H9 (cell line): Measurements from ENCODE around the gene MORN5. TPM values are rescaled to one million over a fixed set of nuclear protein-coding genes. Genes with fewer than 3 reads are reported as not detected.

Experiments
- DNase-seq: peaks from one replicate; pipeline ENCODE4 v3.0.0-alpha.2; 2017
- H2AFZ ChIP-seq: one replicate; pipeline ENCODE4 v1.6.1; 2013; ENCODE audit warnings: mild to moderate bottlenecking, low read length, control low read depth, moderate library complexity
- H2AK5ac ChIP-seq: 2 replicates; pipeline ENCODE4 v1.6.1; 2013; ENCODE audit warnings: low read length, control low read depth, mixed read lengths; ENCODE audit not compliant: insufficient read length
- H2BK120ac ChIP-seq: one replicate; pipeline ENCODE4 v1.6.1; 2013; ENCODE audit warnings: low read depth, mild to moderate bottlenecking, low read length, control low read depth, inconsistent platforms; ENCODE audit not compliant: poor library complexity, severe bottlenecking
- H2BK12ac ChIP-seq: 2 replicates; pipeline ENCODE4 v1.6.1; 2013; ENCODE audit warnings: low read length, control low read depth, mixed read lengths, low read depth; ENCODE audit not compliant: insufficient read length
- H2BK15ac ChIP-seq: 2 replicates; pipeline ENCODE4 v1.6.1; 2013; ENCODE audit warnings: low read depth, low read length, control low read depth
- H2BK20ac ChIP-seq: one replicate; pipeline ENCODE4 v1.6.1; 2013; ENCODE audit warnings: low read depth, mild to moderate bottlenecking, low read length, control low read depth, inconsistent platforms; ENCODE audit not compliant: poor library complexity, severe bottlenecking
- H2BK5ac ChIP-seq: 2 replicates; pipeline ENCODE4 v1.6.1; 2013; ENCODE audit warnings: low read length, control low read depth, mixed read lengths; ENCODE audit not compliant: insufficient read length
- H3K14ac ChIP-seq: 2 replicates; pipeline ENCODE4 v1.6.1; 2013; ENCODE audit warnings: low read length, control low read depth; ENCODE audit not compliant: insufficient read depth
- H3K18ac ChIP-seq: 2 replicates; pipeline ENCODE4 v1.6.1; 2013; ENCODE audit warnings: low read depth, mild to moderate bottlenecking, mixed read lengths, low read length, control low read depth; ENCODE audit not compliant: insufficient read length
- H3K23ac ChIP-seq: 2 replicates; pipeline ENCODE4 v1.6.1; 2013; ENCODE audit warnings: low read length, control low read depth, mixed read lengths, low read depth; ENCODE audit not compliant: insufficient read length
- H3K23me2 ChIP-seq: 2 replicates; pipeline ENCODE4 v1.6.1; 2013; ENCODE audit warnings: low read depth, mild to moderate bottlenecking, mixed read lengths, low read length, control low read depth; ENCODE audit not compliant: insufficient read length, poor library complexity, severe bottlenecking
- H3K27ac ChIP-seq: 2 replicates; pipeline ENCODE4 v1.5.1; 2013; ENCODE audit warnings: low read length, control low read depth, mixed read lengths, low read depth; ENCODE audit not compliant: insufficient read length
- H3K27me3 ChIP-seq: 2 replicates; pipeline ENCODE4 v1.6.1; 2013; ENCODE audit warnings: low read length, control low read depth, inconsistent platforms; ENCODE audit not compliant: insufficient read depth
- H3K4ac ChIP-seq: 2 replicates; pipeline ENCODE4 v1.6.1; 2013; ENCODE audit warnings: low read depth, mild to moderate bottlenecking, control low read depth, inconsistent platforms, low read length, moderate library complexity
- H3K4me1 ChIP-seq: 2 replicates; pipeline ENCODE4 v1.6.1; 2013; ENCODE audit warnings: low read length, control low read depth, inconsistent platforms; ENCODE audit not compliant: insufficient read depth
- H3K4me2 ChIP-seq: 2 replicates; pipeline ENCODE4 v1.6.1; 2013; ENCODE audit warnings: low read length, control low read depth, mixed read lengths; ENCODE audit not compliant: insufficient read length, insufficient read depth
- H3K56ac ChIP-seq: 2 replicates; pipeline ENCODE4 v1.6.1; 2013; ENCODE audit warnings: low read depth, mild to moderate bottlenecking, mixed read lengths, low read length, control low read depth; ENCODE audit not compliant: insufficient read length
- H3K79me1 ChIP-seq: 2 replicates; pipeline ENCODE4 v1.6.1; 2013; ENCODE audit warnings: low read depth, mild to moderate bottlenecking, moderate library complexity, low read length, control low read depth, inconsistent platforms; ENCODE audit not compliant: insufficient read depth, poor library complexity, severe bottlenecking
- H3K79me2 ChIP-seq: 2 replicates; pipeline ENCODE4 v1.6.1; 2013; ENCODE audit warnings: low read length, control low read depth, inconsistent platforms; ENCODE audit not compliant: insufficient read depth
- H3K9ac ChIP-seq: 2 replicates; pipeline ENCODE4 v1.6.1; 2013; ENCODE audit warnings: low read length, control low read depth, mixed read lengths; ENCODE audit not compliant: insufficient read length; ENCODE audit errors: extremely low read depth
- H3K9me3 ChIP-seq: one replicate; pipeline ENCODE4 v1.6.1; 2013; ENCODE audit warnings: low read depth, low read length, inconsistent platforms; ENCODE audit not compliant: control insufficient read depth
- H3T11ph ChIP-seq: one replicate; pipeline ENCODE4 v1.6.1; 2013; ENCODE audit warnings: mild to moderate bottlenecking, low read length, control low read depth, inconsistent platforms
- H4K20me1 ChIP-seq: one replicate; pipeline ENCODE4 v1.6.1; 2013; ENCODE audit not compliant: control insufficient read depth, insufficient read length, insufficient read depth
- H4K5ac ChIP-seq: 2 replicates; pipeline ENCODE4 v1.6.1; 2013; ENCODE audit warnings: low read depth, mild to moderate bottlenecking, mixed read lengths, low read length, control low read depth; ENCODE audit not compliant: insufficient read length
- H4K8ac ChIP-seq: replicated peaks from 2 replicates; pipeline ENCODE4 v1.6.1; 2013; ENCODE audit warnings: low read length, control low read depth, mixed read lengths, low read depth; ENCODE audit not compliant: insufficient read length
- H4K91ac ChIP-seq: 2 replicates; pipeline ENCODE4 v1.6.1; 2013; ENCODE audit warnings: low read depth, mild to moderate bottlenecking, moderate library complexity, mixed read lengths, low read length, control low read depth; ENCODE audit not compliant: insufficient read length
- H3K27ac Mint-ChIP-seq, 3 experiments: 2 replicates in 2 of 3; 3 replicates in 1 of 3; pipeline ENCODE4 v1.8.0; 2020 to 2021; ENCODE audit warnings: mixed read lengths in 3 of 3, mild to moderate bottlenecking in 1 of 3, moderate library complexity in 1 of 3
- H3K27me3 Mint-ChIP-seq: 2 replicates; pipeline ENCODE4 v1.8.0; 2021; ENCODE audit warnings: low read depth, mild to moderate bottlenecking, moderate library complexity, mixed read lengths
- H3K36me3 Mint-ChIP-seq, 3 experiments: 2 replicates in 2 of 3; 3 replicates in 1 of 3; pipeline ENCODE4 v1.8.0; 2020 to 2021; ENCODE audit warnings: low read depth in 3 of 3, mixed read lengths in 3 of 3; ENCODE audit not compliant: insufficient read depth in 1 of 3
- H3K4me1 Mint-ChIP-seq, 2 experiments: 2 replicates each; pipeline ENCODE4 v1.8.0; 2020; ENCODE audit warnings: mixed read lengths in 2 of 2
- H3K4me3 Mint-ChIP-seq, 2 experiments: 2 replicates in 1 of 2; 3 replicates in 1 of 2; pipeline ENCODE4 v1.8.0; 2020 to 2021; ENCODE audit warnings: mild to moderate bottlenecking in 2 of 2, mixed read lengths in 2 of 2, moderate library complexity in 1 of 2
- H3K9me3 Mint-ChIP-seq, 2 experiments: 2 replicates in 1 of 2; 3 replicates in 1 of 2; pipeline ENCODE4 v1.8.0; 2020; ENCODE audit warnings: mild to moderate bottlenecking in 2 of 2, mixed read lengths in 2 of 2, moderate library complexity in 1 of 2
- CTCF ChIP-seq: fragments of 200-600 bp; sonication (generic); conservative IDR thresholded peaks from 3 replicates; pipeline ENCODE4 v1.8.0; 2021; ENCODE audit warnings: antibody characterized with exemption, mild to moderate bottlenecking
- WGBS: extraction: QIAGEN DNeasy Blood & Tissue Kit; methylation state at CpG from one replicate; pipeline ENCODE4 v1.1.7; 2013; ENCODE audit warnings: missing lambda C conversion rate, low lambda C conversion rate, mixed read lengths; ENCODE audit not compliant: insufficient read length; ENCODE audit errors: extremely low coverage; 5-methylcytosine and 5-hydroxymethylcytosine counted together
- total RNA-seq: library from RNA; stranded (reverse); gene quantifications from 2 replicates; pipeline ENCODE4 v1.2.1, GENCODE V29; 2021

Gene MORN5
- total RNA-seq, 1 experiment from 2014 or later, result not detected

- Mint-ChIP-seq H3K4me1 (peaks cover 53 to 57% of the 10 kb centered on the region in 2 experiments), H3K36me3 (no peaks in the 10 kb centered on the region), H3K4me3 (no peak overlapping the region), H3K27ac (no peak overlapping the region), H3K9me3 (no peaks in the 10 kb centered on the region; a peak in 1 of 5 replicates), H3K27me3 (peaks cover 69% of the 10 kb centered on the region)
- no peak for TF ChIP-seq CTCF
- Histone ChIP-seq H3T11ph (no peak overlapping the region), H3K9ac (no peak overlapping the region), H2BK15ac (no peak overlapping the region), H3K27ac (no peak overlapping the region), H2AFZ (no peak overlapping the region), H2AK5ac (no peak overlapping the region), H2BK12ac (no peak overlapping the region), H3K14ac (no peak overlapping the region), H3K18ac (no peak overlapping the region), H3K79me1 (no peaks in the 10 kb centered on the region), H3K79me2 (no peaks in the 10 kb centered on the region), H4K91ac (no peak overlapping the region), H3K4me1 (peaks cover 8% of the 10 kb centered on the region; the same call in 1 of the 2 replicates), H2BK5ac (no peak overlapping the region), H4K5ac (no peak overlapping the region), H3K27me3 (peaks cover 3% of the 10 kb centered on the region; the same call in 1 of the 2 replicates), H3K9me3 (no peaks in the 10 kb centered on the region), H2BK20ac (no peak overlapping the region), H4K8ac (no peak overlapping the region), H2BK120ac (no peak overlapping the region), H3K4ac (no peak overlapping the region), H3K4me2 (no peak overlapping the region), H3K23ac (no peak overlapping the region), H4K20me1 (no peaks in the 10 kb centered on the region), H3K23me2 (peaks cover 9% of the 10 kb centered on the region), H3K56ac (no peak overlapping the region)
- DNase-seq, result no peak
- no CpG with 5 or more reads among the region's 2 CpGs for WGBS
These were observed 29.7 kb upstream of the MORN5 start for GRCh38 chr9:122129969-122130368.
